GM19397 (cell line): ENCODE results near the gene UMAD1.

Experiments
- ATAC-seq: cut with Tn5 transposase; IDR thresholded peaks from one replicate; pipeline ENCODE4 v1.9.1; 2021; ENCODE audit warnings: mild to moderate bottlenecking, moderate library complexity; ENCODE audit not compliant: unreplicated experiment

The UMAD1 gene

DNA sequence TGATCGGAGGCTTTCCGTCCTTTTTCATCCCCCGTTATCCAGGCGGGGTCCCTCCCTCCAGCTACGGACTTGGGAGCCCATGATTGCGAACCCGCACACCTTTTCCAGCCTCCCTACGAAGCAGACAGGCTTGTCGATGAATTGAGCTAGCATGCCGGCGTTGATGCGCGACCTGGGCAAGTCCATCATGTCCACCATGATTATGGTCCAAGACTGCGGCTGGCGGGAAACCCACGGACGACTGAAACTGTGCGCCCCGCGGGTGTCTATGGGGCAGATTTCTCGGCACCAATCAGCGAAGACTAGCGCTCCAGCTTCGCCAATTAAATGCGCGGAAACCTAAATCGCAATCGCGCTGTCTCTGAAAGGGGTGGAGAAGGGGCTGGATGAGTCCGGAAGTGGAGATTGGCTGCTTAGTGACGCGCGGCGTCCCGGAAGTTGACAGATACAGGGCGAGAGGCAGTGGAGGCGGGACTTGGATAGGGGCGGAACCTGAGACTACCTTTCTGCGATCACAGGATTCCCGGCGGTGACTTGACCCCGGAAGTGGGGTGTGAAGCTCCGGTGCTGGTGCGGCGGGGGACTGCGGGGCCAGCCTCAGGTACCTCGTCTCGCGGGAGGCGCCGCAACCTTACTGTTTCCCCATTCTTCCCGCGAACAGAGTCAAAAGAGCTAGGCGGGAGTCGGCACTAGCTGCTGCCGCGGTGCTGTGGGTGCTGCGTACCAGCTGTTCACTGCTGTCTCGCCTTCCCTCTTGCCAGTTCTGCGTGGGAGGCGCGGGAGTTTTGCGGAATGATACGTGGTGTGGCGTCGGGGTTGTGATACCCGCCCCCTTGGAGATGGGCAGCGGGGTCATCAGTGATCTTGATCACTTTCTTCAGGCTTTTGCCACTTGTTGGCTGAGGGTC lies at the start of gene UMAD1:
Gene UMAD1 (plus strand): TSS at position 532 of the 908 bp plus-strand sequence. CDS start 32,620 bp downstream, outside the sequence.
- peak; percentile 98 for ATAC-seq

DNA sequence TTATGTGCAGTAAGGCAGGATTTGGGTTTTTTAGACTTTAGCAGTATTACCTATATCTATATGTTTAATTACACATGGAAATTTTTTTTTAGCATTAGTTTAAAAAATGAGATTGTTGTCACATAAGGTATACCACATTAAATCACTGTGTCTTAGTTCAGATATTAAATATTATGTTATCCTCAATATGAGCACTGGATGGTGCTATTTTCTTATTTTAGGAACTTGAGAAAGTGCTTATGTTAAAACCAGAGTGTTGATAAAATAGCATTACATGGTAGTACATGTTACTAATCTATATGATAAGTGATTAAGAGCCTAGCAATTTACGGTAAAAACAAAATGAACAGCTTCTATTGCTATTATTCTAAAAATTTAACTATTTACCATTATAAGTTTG lies 45.1 kb upstream of the UMAD1 start:
- no peak for ATAC-seq

DNA sequence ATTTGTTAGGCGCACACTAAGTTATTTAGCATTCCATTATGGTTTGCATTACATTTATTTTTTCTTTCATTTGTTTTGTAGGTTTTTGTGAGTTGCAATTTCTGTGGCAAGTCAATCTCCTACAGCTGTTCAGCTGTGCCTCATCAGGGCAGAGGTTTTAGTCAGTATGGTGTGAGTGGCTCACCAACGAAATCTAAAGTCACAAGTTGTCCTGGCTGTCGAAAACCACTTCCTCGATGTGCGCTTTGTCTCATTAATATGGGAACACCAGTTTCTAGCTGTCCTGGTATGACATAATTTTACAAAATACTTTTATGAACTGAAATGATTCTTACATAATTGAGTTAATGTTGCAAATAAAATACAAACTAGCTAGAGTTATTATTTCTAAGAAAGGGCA lies 44.4 kb upstream of the UMAD1 start:
- no peak for ATAC-seq

DNA sequence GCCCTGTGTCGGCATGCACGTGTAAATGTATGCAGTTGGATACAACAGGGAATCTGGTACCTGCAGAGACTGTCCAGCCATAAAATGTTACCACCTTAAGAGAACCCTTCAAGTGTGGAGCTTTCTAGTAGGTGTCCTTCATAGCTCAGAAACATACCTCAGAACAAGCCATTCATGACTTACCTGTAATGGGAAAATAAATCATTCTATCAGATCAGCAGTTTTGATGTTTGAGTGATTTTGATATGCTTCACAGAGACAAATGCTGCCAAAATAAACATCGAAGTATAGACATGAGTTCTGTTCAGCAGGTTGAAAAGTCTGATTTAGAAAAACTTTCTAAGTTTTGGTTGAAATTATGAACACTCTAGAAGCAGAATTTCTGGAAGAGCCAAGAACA lies 33.5 kb upstream of the UMAD1 start:
- ATAC-seq = no peak

DNA sequence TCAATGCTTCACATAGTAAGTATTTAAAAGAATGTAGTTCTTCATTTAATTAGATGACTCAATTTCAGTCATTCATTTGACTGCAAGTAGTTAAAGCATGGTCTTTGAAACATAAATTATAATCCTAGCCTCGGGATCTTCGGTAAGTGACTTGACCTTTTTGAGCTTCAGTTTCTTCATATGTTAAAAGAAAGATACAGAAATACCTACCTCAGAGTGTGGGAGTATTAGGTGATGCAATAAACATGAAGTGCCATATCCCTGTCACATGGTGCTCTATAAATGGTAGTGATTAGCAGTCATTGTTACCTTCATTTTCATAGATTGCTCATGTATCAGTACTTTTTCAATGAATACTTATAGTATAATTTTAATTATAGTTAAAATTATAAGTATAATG lies 31.2 kb upstream of the UMAD1 start:
- ATAC-seq = no peak

GRCh38 chr7:7612519-7612918 lies 28.0 kb upstream of the UMAD1 start:
- ATAC-seq = no peak

GRCh38 chr7:7613210-7613609 lies 27.3 kb upstream of the UMAD1 start:
- no peak for ATAC-seq

DNA sequence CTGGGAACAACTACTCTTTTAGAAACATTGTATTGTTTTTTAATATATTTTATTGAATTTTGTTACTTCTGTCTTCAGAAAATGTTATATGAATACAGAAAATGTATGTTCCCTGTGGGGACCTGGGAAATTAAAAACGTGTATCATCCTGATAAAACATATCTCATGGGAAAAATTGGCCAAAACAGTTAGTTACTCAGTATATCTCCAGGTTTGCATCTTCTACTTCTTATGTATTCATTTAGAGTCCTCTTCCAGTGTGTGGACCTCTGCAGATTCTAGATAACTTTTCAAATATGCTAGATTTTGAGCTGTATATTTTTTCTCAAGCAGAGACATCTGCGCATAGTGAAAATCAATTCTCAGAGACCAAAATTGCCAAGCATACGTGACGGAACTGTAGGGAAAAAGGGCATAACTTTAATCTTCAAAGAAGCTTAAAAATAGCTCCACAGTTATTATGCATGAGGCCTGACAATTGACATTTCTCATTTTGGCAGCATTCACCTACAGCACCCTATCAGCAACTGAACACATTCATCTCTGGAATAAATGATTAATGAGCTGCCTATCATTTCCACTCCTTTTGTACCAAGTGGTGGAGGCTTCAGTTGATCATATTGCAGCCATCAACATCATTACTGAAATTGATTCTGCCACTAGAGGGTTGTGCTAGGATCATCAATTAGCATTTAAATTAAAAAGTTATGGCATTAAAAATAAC lies 26.4 kb upstream of the UMAD1 start:
- no peak for ATAC-seq

DNA sequence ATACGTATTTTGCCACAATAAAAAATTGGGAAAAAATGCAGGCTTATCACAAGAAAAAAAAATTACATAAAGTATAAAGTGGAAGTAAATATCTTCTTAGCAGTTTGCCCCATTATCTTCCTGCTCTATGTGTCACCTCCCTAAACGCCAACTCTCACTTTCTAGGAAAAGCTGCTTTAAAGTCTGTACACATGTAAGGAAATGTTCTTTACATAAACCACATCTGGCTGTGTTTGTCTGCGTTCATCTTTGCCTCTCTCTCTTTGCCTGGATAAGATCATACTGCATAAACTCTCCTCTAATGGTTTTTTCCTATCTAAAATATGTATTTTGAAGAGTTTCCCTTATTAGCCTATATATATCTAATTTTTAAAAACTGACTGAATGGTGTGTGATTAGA lies 23.0 kb upstream of the UMAD1 start:
- ATAC-seq = no peak

DNA sequence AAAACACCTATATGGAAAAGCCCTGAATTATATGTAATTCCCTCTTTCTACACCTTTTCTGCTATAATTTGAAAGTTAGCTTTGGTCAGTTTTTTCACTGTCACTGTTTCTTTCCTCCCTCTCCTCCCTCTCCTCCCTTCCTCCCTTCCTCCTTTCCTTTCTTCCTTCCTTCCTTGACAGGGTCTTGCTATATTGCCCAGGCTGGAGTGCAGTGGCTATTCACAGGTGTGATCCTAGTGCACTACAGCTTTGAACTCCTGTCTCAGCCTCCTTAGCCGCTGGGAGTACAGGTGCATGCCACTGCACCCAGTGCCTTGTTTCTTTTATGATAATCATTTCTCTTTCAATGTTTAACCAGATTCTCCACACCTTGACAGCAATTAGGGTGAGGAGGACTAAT lies 22.1 kb upstream of the UMAD1 start:
- ATAC-seq = no peak

GRCh38 chr7:7620236-7620635 lies 20.3 kb upstream of the UMAD1 start:
- no peak for ATAC-seq

- ATAC-seq = no peak
These were observed 19.8 kb upstream of the UMAD1 start for GRCh38 chr7:7620644-7621210.

DNA sequence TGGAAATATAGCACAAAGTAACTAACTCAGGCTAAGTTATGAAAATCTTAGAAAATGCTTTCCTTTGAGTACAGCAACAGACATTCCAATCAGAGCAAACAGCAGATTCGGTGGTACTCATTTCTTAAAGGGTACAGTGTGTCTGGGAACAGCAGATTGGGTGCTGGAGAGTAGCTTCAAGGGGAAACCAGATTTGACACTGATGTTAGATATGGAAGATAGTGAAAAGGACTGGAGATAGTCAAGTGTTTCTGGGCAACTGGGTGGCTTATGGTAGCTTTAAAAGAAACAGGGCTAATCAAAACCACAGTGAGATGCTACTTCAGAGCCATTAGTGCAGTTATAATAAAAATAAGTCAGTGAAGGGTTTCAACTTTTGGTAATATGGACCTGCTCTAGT lies 12.1 kb upstream of the UMAD1 start:
- ATAC-seq = no peak

GRCh38 chr7:7630626-7631329 lies 9.8 kb upstream of the UMAD1 start:
- ATAC-seq = no peak

DNA sequence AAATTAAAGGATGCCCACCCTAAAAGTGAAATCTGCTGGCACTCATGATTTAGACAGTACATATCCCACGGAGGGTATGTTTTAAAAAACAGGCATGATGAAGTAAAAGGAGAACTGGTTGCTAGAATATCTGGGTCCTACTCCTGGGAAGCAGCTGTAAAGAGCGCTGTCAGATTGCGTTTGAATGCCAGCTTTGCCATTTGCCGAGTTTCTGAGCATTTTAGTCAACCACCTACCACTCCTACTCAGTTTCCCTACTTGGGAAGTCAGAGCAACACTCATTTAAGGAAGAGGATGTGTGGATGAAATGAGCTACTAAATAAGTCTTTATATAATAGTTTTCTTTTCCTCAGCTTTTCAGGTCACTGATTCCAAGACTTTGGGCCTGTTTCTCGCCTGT lies 1.1 kb upstream of the UMAD1 start:
- ATAC-seq = no peak

- no peak for ATAC-seq
These were observed 718 bp upstream of the UMAD1 start for GRCh38 chr7:7639847-7640220.

- peak; percentile 1 for ATAC-seq
These were observed 644 bp downstream of the UMAD1 start for GRCh38 chr7:7641129-7641663.

DNA sequence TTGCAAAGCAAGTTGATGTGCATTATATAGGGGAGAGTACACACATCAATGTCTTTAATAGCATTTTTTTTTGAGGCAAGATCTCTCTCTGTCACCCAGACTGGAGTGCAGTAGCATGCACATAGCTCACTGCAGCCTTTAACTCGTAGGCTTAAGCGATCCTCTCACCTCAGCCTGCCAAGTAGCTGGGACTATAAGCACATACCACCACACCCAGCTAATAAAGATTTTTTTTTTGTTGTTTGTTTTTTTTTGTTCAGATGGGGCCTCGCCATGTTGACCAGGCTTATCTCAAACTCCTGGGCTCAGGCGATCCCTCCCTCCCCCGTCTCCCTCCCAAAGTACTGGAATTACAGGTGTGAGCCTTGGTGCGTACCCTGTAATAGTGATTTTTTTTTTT lies 1.5 kb downstream of the UMAD1 start:
- ATAC-seq = no peak

DNA sequence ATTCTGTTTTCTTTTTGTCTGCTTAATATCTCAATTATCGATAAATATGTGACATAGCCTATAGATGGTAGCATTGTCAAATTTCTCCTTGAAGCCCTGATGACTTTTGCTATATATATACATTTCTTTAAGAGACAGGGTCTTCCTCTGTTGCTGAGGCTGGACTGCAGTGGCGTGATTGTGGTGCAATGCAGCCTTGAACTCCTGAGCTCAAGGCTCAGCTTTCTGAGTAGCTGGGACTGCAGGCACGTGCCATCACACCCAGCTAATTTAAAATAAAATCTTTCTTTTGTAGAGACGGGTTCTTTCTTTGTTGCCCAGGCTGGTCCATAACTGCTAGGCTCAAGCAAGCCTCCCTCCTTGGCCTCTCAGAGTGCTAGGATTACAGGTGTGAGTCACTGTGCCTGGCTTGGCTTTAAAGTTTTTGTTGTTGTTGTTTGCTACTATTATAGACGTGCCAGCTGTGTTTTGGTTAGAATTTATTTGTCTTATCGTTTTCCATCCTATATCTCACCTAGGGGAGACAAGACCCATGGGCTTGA lies 7.0 kb downstream of the UMAD1 start:
- no peak for ATAC-seq

GRCh38 chr7:7650682-7651206 lies 10.2 kb downstream of the UMAD1 start:
- no peak for ATAC-seq
